ENCODE results near the gene TBRG1.

TBRG1 gene, protein sequence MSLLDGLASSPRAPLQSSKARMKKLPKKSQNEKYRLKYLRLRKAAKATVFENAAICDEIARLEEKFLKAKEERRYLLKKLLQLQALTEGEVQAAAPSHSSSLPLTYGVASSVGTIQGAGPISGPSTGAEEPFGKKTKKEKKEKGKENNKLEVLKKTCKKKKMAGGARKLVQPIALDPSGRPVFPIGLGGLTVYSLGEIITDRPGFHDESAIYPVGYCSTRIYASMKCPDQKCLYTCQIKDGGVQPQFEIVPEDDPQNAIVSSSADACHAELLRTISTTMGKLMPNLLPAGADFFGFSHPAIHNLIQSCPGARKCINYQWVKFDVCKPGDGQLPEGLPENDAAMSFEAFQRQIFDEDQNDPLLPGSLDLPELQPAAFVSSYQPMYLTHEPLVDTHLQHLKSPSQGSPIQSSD

DNA sequence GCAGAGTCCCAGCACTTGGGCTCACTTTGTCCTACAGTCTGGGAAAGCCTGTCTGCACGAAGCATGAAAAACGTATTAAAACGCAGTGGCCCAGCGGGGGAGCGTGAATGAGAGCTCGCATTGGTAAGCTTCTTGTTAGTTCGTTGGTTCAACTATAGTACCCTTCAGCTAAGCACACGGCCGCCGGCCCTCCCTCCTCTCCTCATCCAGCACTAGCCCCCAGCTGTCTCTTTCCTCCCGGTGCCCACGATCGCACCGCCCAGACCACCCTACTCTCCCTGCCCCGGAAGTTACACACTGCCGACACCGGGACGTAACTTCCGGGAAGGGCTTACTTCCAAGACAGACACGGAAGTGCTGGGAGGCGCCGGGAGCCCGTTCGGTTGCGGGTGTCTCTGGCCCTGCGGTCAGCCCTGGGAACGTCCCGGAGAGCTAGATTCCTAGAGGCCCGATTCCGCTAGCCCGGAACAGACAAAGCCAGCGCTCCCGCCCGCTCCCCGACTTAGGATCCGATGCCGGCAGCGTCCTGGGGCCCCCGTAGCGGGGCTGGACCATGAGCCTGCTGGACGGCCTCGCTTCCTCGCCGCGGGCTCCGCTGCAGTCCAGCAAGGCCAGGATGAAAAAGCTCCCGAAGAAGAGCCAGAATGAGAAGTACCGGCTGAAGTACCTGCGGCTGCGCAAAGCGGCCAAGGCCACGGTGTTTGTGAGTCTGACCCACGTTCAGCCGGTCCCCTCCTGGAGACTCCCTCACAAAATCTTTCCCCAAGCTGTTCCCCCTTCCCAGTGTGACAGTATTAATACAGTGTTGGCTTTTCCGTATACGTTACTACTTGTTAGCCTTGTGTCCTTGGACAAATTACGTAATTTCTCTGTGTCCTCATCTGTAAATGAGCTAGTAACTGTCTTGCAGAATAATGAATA, at the start of gene TBRG1:
Gene TBRG1, plus strand, starts transcription at position 334 of the 921 bp plus-strand sequence. Its CDS starts 220 bp downstream, at position 554.
- TF ChIP-seq, protein P1, sequence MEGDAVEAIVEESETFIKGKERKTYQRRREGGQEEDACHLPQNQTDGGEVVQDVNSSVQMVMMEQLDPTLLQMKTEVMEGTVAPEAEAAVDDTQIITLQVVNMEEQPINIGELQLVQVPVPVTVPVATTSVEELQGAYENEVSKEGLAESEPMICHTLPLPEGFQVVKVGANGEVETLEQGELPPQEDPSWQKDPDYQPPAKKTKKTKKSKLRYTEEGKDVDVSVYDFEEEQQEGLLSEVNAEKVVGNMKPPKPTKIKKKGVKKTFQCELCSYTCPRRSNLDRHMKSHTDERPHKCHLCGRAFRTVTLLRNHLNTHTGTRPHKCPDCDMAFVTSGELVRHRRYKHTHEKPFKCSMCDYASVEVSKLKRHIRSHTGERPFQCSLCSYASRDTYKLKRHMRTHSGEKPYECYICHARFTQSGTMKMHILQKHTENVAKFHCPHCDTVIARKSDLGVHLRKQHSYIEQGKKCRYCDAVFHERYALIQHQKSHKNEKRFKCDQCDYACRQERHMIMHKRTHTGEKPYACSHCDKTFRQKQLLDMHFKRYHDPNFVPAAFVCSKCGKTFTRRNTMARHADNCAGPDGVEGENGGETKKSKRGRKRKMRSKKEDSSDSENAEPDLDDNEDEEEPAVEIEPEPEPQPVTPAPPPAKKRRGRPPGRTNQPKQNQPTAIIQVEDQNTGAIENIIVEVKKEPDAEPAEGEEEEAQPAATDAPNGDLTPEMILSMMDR (conservative IDR thresholded peaks at IDR 0.05; ENCODE audit: control insufficient read depth, insufficient read depth, low read depth, low read length), result no peak
- peak within 1 kb of the TSS; percentile 96 for H3K4me3 ChIP-seq (ENCODE audit: control insufficient read depth, low read depth, low read length)
- peak; percentile 89 for DNase-seq (ENCODE audit: low read depth)

DNA sequence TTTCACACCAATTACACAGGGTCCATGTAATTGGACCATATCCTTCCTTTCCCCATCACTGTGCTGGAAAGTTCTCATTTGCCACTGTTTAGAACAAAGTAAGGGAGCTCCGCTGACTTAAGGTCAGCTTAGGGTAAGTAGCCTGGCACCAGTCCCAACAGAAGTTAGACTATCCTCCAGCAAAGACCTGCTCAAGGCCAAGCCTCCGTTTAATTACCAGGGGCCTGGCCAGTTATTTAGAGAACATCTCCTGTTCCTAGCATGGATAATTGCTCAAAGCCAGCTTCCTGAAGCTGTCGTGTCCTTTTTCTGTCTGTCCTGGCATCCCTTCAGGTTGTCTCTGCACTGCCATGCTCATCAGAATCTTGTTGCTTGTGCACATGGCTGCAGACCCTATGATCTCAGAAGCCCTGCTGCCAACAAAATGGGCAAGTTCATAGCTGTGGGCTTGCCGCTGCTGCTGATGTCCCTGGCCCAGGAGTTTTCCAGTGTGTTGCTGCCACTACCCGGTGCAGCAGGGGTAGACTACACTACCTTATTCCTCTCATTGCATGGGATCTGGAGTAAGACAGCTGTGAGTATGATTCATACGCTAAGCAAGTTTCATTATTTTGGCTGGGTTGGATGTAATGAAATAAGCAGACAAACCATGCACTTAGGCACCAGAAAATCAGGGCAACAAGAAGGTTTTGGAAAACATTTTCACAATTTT, 44.8 kb upstream of the TBRG1 start:
- no peak overlapping the region for H3K4me3 ChIP-seq (ENCODE audit: control insufficient read depth, low read depth, low read length)
- TF ChIP-seq, protein P1 (conservative IDR thresholded peaks at IDR 0.05; ENCODE audit: control insufficient read depth, insufficient read depth, low read depth, low read length), result no peak
- no peak for DNase-seq (ENCODE audit: low read depth)

DNA sequence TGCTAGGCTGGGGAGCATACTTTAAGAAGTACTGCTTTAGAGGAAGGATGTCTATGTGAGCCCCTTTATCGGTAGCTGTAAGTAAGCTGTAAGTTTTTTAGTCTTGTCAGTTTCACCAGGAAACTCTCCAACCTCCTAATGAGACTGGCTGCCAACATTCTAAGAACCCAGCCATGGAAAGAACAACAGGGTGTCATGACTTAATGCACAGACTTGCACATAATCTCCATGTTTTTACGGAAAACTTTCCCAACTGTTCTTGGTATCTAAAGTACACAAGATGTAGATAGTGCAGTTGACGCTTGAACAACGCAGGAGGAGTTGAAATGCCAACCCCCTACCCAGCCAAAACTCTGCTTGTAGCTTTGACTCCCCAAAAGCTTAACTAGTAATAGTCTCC, 43.9 kb upstream of the TBRG1 start:
- TF ChIP-seq, protein P1 (conservative IDR thresholded peaks at IDR 0.05; ENCODE audit: control insufficient read depth, insufficient read depth, low read depth, low read length), result no peak
- H3K4me3 ChIP-seq (ENCODE audit: control insufficient read depth, low read depth, low read length), result no peak overlapping the region
- no peak for DNase-seq (ENCODE audit: low read depth)

DNA sequence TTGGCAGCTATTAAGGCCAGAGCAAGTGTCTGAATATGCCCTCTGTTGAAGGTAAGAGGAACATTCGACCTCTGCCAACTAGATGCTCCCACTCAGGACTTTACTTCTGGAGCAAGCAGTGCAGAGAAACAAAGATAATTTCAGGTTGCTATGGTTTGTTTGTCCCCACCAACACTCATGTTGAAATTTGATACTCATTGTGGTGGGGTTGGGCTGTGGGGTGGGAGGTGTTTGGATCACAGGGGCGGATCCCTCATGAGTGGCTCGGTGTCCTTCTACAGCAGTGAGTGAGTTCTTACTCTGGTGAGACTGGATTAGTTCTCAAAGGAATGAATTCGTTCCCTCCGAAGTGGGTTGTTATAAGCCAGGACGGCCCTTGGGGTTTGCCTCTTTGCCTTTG, 40.8 kb upstream of the TBRG1 start:
- DNase-seq (ENCODE audit: low read depth), result no peak
- TF ChIP-seq, protein P1 (conservative IDR thresholded peaks at IDR 0.05; ENCODE audit: control insufficient read depth, insufficient read depth, low read depth, low read length), result no peak
- no peak overlapping the region for H3K4me3 ChIP-seq (ENCODE audit: control insufficient read depth, low read depth, low read length)

DNA sequence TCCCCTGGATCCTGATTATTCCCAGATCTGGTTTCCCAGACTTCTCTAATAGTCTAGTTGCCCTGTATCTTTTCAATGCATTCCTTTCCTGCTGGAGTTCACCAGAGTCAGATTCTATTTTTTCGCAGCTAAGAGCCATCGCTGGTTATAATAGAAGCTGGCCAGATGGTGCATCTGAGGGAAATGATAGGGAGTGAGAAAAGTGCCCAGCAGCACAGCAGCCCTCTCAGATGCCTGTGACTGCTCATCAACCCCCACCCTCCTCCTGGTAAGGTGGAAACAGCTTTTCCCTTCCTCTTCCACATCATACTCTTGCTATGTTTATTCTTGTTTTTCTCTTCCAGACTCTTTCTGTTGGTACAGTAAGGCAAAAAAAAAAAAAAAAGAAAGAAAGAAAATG, 40.1 kb upstream of the TBRG1 start:
- TF ChIP-seq, protein P1 (conservative IDR thresholded peaks at IDR 0.05; ENCODE audit: control insufficient read depth, insufficient read depth, low read depth, low read length), result no peak
- DNase-seq (ENCODE audit: low read depth), result no peak
- no peak overlapping the region for H3K4me3 ChIP-seq (ENCODE audit: control insufficient read depth, low read depth, low read length)

DNA sequence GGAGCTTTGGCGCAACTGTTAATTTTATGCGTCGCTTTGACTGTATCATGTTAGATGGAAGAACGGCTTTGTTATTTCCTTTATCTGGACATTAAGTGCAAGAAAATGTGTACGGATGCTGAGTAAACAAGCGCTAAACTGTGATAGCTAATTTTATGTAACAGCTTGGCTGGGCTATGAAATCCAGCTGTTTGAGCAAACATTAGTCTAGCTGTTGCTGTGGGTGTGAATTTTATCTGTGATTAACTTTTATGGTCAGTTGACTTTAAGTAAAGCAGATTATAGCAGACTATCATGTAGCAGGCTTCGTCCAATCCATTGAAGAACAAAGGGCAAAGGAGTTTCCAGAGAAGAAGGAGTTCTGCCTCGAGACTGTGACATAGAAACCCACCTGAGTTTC, 38.9 kb upstream of the TBRG1 start:
- TF ChIP-seq, protein P1 (conservative IDR thresholded peaks at IDR 0.05; ENCODE audit: control insufficient read depth, insufficient read depth, low read depth, low read length), result no peak
- H3K4me3 ChIP-seq (ENCODE audit: control insufficient read depth, low read depth, low read length), result no peak overlapping the region
- no peak for DNase-seq (ENCODE audit: low read depth)

Measured in fibroblast of mammary gland (primary cell).